ENCODE results near the gene RLIM.
"Not testable (repeated sequence)": the region's sequence is repeated elsewhere in the genome, so short reads cannot be mapped to it uniquely, and the experiment has no call there.

Gene RLIM

GRCh38 chrX:74614093-74614909, at the start of gene RLIM:
RLIM (minus strand) TSS chrX:74614624; CDS start chrX:74595977, 18,647 bp downstream.
- peak; percentile 80 to 95 for DNase-seq

- DNase-seq = no peak
Observed at GRCh38 chrX:74656079-74656745, 41.8 kb upstream of the RLIM start.

- not testable (repeated sequence) for DNase-seq
Observed at GRCh38 chrX:74654953-74655352, 40.5 kb upstream of the RLIM start.

- no peak for DNase-seq
Observed at GRCh38 chrX:74636749-74637314, 22.4 kb upstream of the RLIM start.

GRCh38 chrX:74613370-74614092, 893 bp downstream of the RLIM start:
- DNase-seq = peak in 1 of 2 experiments; percentile 31

- DNase-seq = no peak
Observed at GRCh38 chrX:74606799-74607198, 7.6 kb downstream of the RLIM start.

- DNase-seq = no peak
Observed at GRCh38 chrX:74606342-74606741, 8.1 kb downstream of the RLIM start.

- DNase-seq = no peak
Observed at GRCh38 chrX:74603040-74603439, 11.4 kb downstream of the RLIM start.

- no peak for DNase-seq
Observed at GRCh38 chrX:74602142-74602541, 12.3 kb downstream of the RLIM start.

GRCh38 chrX:74593593-74593992, 20.8 kb downstream of the RLIM start:
- DNase-seq = no peak

GRCh38 chrX:74585766-74586165, 28.7 kb downstream of the RLIM start:
- DNase-seq = no peak

GRCh38 chrX:74579597-74580198, 34.7 kb downstream of the RLIM start:
- DNase-seq = no peak

- DNase-seq = no peak
Observed at GRCh38 chrX:74578137-74578536, 36.3 kb downstream of the RLIM start.

- DNase-seq = no peak
Observed at GRCh38 chrX:74557378-74557777, 57.0 kb downstream of the RLIM start.

GRCh38 chrX:74551934-74552333, 62.5 kb downstream of the RLIM start:
- no peak for DNase-seq

- peak; percentile 37 to 74 for DNase-seq
Observed at GRCh38 chrX:74550295-74550802, 64.1 kb downstream of the RLIM start.

GRCh38 chrX:74546984-74547383, 67.4 kb downstream of the RLIM start:
- no peak for DNase-seq

- DNase-seq = no peak
Observed at GRCh38 chrX:74545880-74546523, 68.4 kb downstream of the RLIM start.

- no peak for DNase-seq
Observed at GRCh38 chrX:74540635-74541249, 73.7 kb downstream of the RLIM start.

GRCh38 chrX:74536832-74537371, 77.5 kb downstream of the RLIM start:
- peak; percentile 42 to 51 for DNase-seq

- peak; percentile 67 to 93 for DNase-seq
Observed at GRCh38 chrX:74536152-74536831, 78.1 kb downstream of the RLIM start.

All from NCI-H446 (cell line).